Stomach (tissue), 9 donors: ENCODE measurements around the gene HSDL2. TPM values are rescaled to one million over a fixed set of nuclear protein-coding genes. Genes with fewer than 3 reads are reported as not detected.
"Not testable (repeated sequence)": the region's sequence is repeated elsewhere in the genome, so short reads cannot be mapped to it uniquely, and the experiment has no call there.

Source experiments
- DNase-seq, 2 donors: peaks; one replicate each; pipeline versions ENCODE4 v3.0.0 to v3.0.0-alpha.2; 2013 to 2019
- H3K27ac ChIP-seq, 5 donors: fragments of 200-600 bp in 4 of 5; sonication (generic) in 4 of 5; one replicate each; pipeline ENCODE4 v1.5.1; 2013 to 2019; ENCODE audit warnings: mild to moderate bottlenecking in 1 of 5, moderate library complexity in 1 of 5
- H3K27me3 ChIP-seq, 3 donors: fragments of 200-600 bp; sonication (generic); one replicate each; pipeline ENCODE4 v1.5.1; 2017 to 2019; ENCODE audit warnings: mixed run types in 1 of 3
- H3K36me3 ChIP-seq, 4 donors: fragments of 200-600 bp; sonication (generic); 1 replicate in 3 of 4; 2 replicates in 1 of 4; pipeline ENCODE4 v1.5.1; 2016 to 2019
- H3K4me1 ChIP-seq, 4 donors: fragments of 200-600 bp; sonication (generic); one replicate each; pipeline ENCODE4 v1.5.1; 2016 to 2019
- H3K4me3 ChIP-seq, 4 donors: fragments of 200-600 bp; sonication (generic) in 3 of 4; one replicate each; pipeline ENCODE4 v1.5.1; 2016 to 2019; ENCODE audit warnings: mild to moderate bottlenecking in 1 of 4
- H3K9me3 ChIP-seq, 4 donors: fragments of 200-600 bp; sonication (generic); one replicate each; pipeline ENCODE4 v1.5.1; 2016 to 2019
- CTCF ChIP-seq, 7 experiments: fragments of 450-650 bp in 4 of 7; fragments of 200-600 bp in 3 of 7; sonication (generic) in 3 of 7; IDR thresholded peaks; one replicate each; pipeline ENCODE4 v1.5.1; 2016 to 2019; ENCODE audit warnings: antibody characterized with exemption in 7 of 7, control low read depth in 2 of 7, mild to moderate bottlenecking in 1 of 7
- EP300 ChIP-seq: sonication (generic); formaldehyde crosslinking; IDR thresholded peaks from one replicate; pipeline ENCODE4 v1.6.1; 2017; ENCODE audit warnings: antibody characterized with exemption
- POLR2A ChIP-seq, 4 donors: fragments of 450-650 bp; IDR thresholded peaks; one replicate each; pipeline ENCODE4 v1.6.1; 2016; ENCODE audit warnings: antibody characterized with exemption in 4 of 4, control low read depth in 2 of 4, mild to moderate bottlenecking in 1 of 4, moderate library complexity in 1 of 4
- POLR2AphosphoS5 ChIP-seq, 3 donors: sonication (generic); formaldehyde crosslinking; IDR thresholded peaks; one replicate each; pipeline ENCODE4 v1.6.1; 2016; ENCODE audit warnings: antibody characterized with exemption in 3 of 3
- WGBS, 5 donors: extraction: QIAGEN DNeasy Blood & Tissue Kit in 3 of 5; methylation state at CpG; one replicate each; pipeline versions ENCODE4 v1.1.5 to v1.1.7; 2013 to 2018; 5-methylcytosine and 5-hydroxymethylcytosine counted together
- intact Hi-C: fragments of 100-400 bp; cut with DNase I; formaldehyde crosslinking; loops from one replicate; pipeline ENCODE4 v1.15.1; 2023; ENCODE audit warnings: low total_unique reads
- polyA plus RNA-seq, 3 donors: library from polyadenylated mRNA; stranded (reverse); fragments of 200-250 nt; gene quantifications; one replicate each; pipeline ENCODE4 v1.2.3, GENCODE V29; 2013
- total RNA-seq, 5 donors: library from RNA; depleted of rRNA; stranded (reverse); fragments of >200 nt; gene quantifications; one replicate each; pipeline versions ENCODE4 v1.1.0 to v1.2.3, GENCODE V29; 2014 to 2016
- donor health status: healthy with polysubstance abuse.
- donor health status: Bipolar disorder and iron deficiency.
- donor health status: healthy.

HSDL2 gene
- total and polyA plus RNA-seq, 8 donors, result 18.3 to 56.9 (median 24.8) TPM

- H3K36me3 ChIP-seq, intact Hi-C loops, H3K9me3 ChIP-seq, H3K4me3 ChIP-seq, DNase-seq, H3K27me3 ChIP-seq, H3K27ac ChIP-seq, H3K4me1 ChIP-seq: not testable (repeated sequence)
- 84 to 94% (median 93%) methylated on average over 5 of the region's 5 CpGs for WGBS, 5 donors
These were observed 13.2 kb downstream of the HSDL2 start for GRCh38 chr9:112393146-112393545.

- Histone ChIP-seq H3K27ac (no peak overlapping the region), H3K27me3 (no peaks in the 10 kb centered on the region), H3K9me3 (peaks cover 0 to 7% (median 0%) of the 10 kb centered on the region in 4 donors), H3K36me3 (no peaks in the 10 kb centered on the region), H3K4me3 (no peak overlapping the region), H3K4me1 (no peaks in the 10 kb centered on the region)
- TF ChIP-seq CTCF (IDR thresholded peaks at IDR 0.05), result no peak
- TF ChIP-seq EP300, result no peak
- no peak for TF ChIP-seq POLR2AphosphoS5 (IDR thresholded peaks at IDR 0.05)
- no peak for TF ChIP-seq POLR2A (IDR thresholded peaks at IDR 0.05)
- intact Hi-C loops, result no loop called here
- 88 to 94% (median 89%) methylated on average over 6 of the region's 6 CpGs for WGBS, 5 donors
- DNase-seq, result no peak
These were observed 16.5 kb downstream of the HSDL2 start for GRCh38 chr9:112396416-112396815.

- H3K27me3 ChIP-seq, result no peaks in the 10 kb centered on the region
- no peak overlapping the region for H3K4me3 ChIP-seq
- H3K36me3 ChIP-seq, result no peaks in the 10 kb centered on the region
- TF ChIP-seq EP300 (no peak), POLR2AphosphoS5 (IDR thresholded peaks at IDR 0.05) (no peak), POLR2A (IDR thresholded peaks at IDR 0.05) (no peak), CTCF (IDR thresholded peaks at IDR 0.05) (no peak)
- no peak for DNase-seq
- no peaks in the 10 kb centered on the region for H3K4me1 ChIP-seq
- intact Hi-C loops, result no loop called here
- H3K9me3 ChIP-seq, result peaks cover 0 to 7% (median 0%) of the 10 kb centered on the region in 4 donors
- no peak overlapping the region for H3K27ac ChIP-seq
- WGBS, 5 donors, result 74 to 90% (median 87%) methylated on average over 8 to 9 of the region's 9 CpGs
These were observed 17.0 kb downstream of the HSDL2 start for GRCh38 chr9:112396872-112397271.

GRCh38 chr9:112401175-112401815 is 21.4 kb downstream of the HSDL2 start:
- Histone ChIP-seq H3K9me3 (peaks cover 0 to 7% (median 0%) of the 10 kb centered on the region in 4 donors), H3K27me3 (no peaks in the 10 kb centered on the region), H3K27ac (no peak overlapping the region), H3K4me1 (peaks cover 0 to 21% (median 11%) of the 10 kb centered on the region in 4 donors), H3K4me3 (no peak overlapping the region), H3K36me3 (peaks cover 0 to 10% (median 7%) of the 10 kb centered on the region in 4 donors)
- DNase-seq, result no peak
- 87 to 95% (median 91%) methylated on average over 6 of the region's 6 CpGs for WGBS, 5 donors
- TF ChIP-seq EP300, result no peak
- TF ChIP-seq POLR2A (IDR thresholded peaks at IDR 0.05), result no peak
- no peak for TF ChIP-seq POLR2AphosphoS5 (IDR thresholded peaks at IDR 0.05)
- no peak for TF ChIP-seq CTCF (IDR thresholded peaks at IDR 0.05)
- intact Hi-C loops, result no loop called here

GRCh38 chr9:112403614-112404201 is 23.8 kb downstream of the HSDL2 start:
- Histone ChIP-seq H3K9me3 (peaks cover 0 to 7% (median 0%) of the 10 kb centered on the region in 4 donors), H3K36me3 (peaks cover 4 to 30% (median 28%) of the 10 kb centered on the region in 4 donors), H3K27me3 (no peaks in the 10 kb centered on the region), H3K27ac (no peak overlapping the region), H3K4me1 (peaks cover 0 to 21% (median 11%) of the 10 kb centered on the region in 4 donors), H3K4me3 (no peak overlapping the region)
- no peak for TF ChIP-seq POLR2A (IDR thresholded peaks at IDR 0.05)
- DNase-seq, result no peak
- intact Hi-C loops, result no loop called here
- WGBS, 5 donors, result 46 to 64% (median 51%) methylated on average over 4 of the region's 4 CpGs
